22Rv1 (cell line): ENCODE results near the gene STAP2.

Experiments used
- H3K27ac ChIP-seq: fragments of 450-650 bp; 2 replicates; pipeline ENCODE4 v1.5.1; 2017
- CTCF ChIP-seq: fragments of 450-650 bp; IDR thresholded peaks from 2 replicates; pipeline ENCODE4 v1.5.1; 2017; ENCODE audit warnings: mild to moderate bottlenecking
- ZFX ChIP-seq: fragments of 450-650 bp; IDR thresholded peaks from 2 replicates; pipeline ENCODE4 v1.6.1; 2017; ENCODE audit warnings: antibody characterized with exemption, borderline replicate concordance

Gene STAP2

GRCh38 chr19:4300589-4300988 is 38.0 kb downstream of the STAP2 start:
- TF ChIP-seq CTCF (no peak), ZFX (no peak)
- H3K27ac ChIP-seq: no peak overlapping the region

GRCh38 chr19:4298810-4299550 is 39.6 kb downstream of the STAP2 start:
- H3K27ac ChIP-seq: no peak overlapping the region

GRCh38 chr19:4297901-4298809 is 40.5 kb downstream of the STAP2 start:
- no peak for TF ChIP-seq CTCF
- no peak for TF ChIP-seq ZFX
- H3K27ac ChIP-seq: no peak overlapping the region

More at GRCh38 chr19:4298810-4299550, 39.6 kb downstream of the STAP2 start:
- TF ChIP-seq CTCF (no peak), ZFX (no peak)

- TF ChIP-seq CTCF (no peak), ZFX (no peak)
- no peak overlapping the region for H3K27ac ChIP-seq
Measured at GRCh38 chr19:4295972-4296771, 42.5 kb downstream of the STAP2 start.

- TF ChIP-seq CTCF: no peak
- TF ChIP-seq ZFX: no peak
- H3K27ac ChIP-seq: no peak overlapping the region
Measured at GRCh38 chr19:4294389-4294788, 44.2 kb downstream of the STAP2 start.

GRCh38 chr19:4292515-4292914 is 46.1 kb downstream of the STAP2 start:
- no peak overlapping the region for H3K27ac ChIP-seq
- TF ChIP-seq CTCF: no peak
- no peak for TF ChIP-seq ZFX
